Lung (tissue), 12 donors: ENCODE results near the gene TRMT1L. TPM values are rescaled to one million over a fixed set of nuclear protein-coding genes. Genes with fewer than 3 reads are reported as not detected.

ENCODE experiments used
- ATAC-seq: fragments of 200-7000 bp; cut with Tn5 transposase; one replicate; pipeline ENCODE4 v1.9.1; 2020; ENCODE audit warnings: moderate number of reproducible peaks; ENCODE audit not compliant: insufficient read depth, low FRiP score
- DNase-seq, 3 donors: peaks; one replicate each; pipeline ENCODE4 v3.0.0-alpha.2; 2013 to 2017
- H3K27ac ChIP-seq, 2 donors: one replicate each; pipeline ENCODE4 v1.5.1; 2013; ENCODE audit warnings: mild to moderate bottlenecking in 2 of 2, moderate library complexity in 2 of 2, control low read depth in 1 of 2, inconsistent platforms in 1 of 2, low read depth in 1 of 2, low read length in 1 of 2
- H3K27me3 ChIP-seq, 3 donors: one replicate each; pipeline ENCODE4 v1.5.1; 2013; ENCODE audit warnings: low read length in 2 of 3; ENCODE audit not compliant: control insufficient read depth in 3 of 3, insufficient read depth in 3 of 3
- H3K36me3 ChIP-seq, 4 donors: one replicate each; pipeline ENCODE4 v1.5.1; 2013; ENCODE audit warnings: low read length in 4 of 4, mild to moderate bottlenecking in 1 of 4, moderate library complexity in 1 of 4; ENCODE audit not compliant: control insufficient read depth in 4 of 4, insufficient read depth in 4 of 4
- H3K4me1 ChIP-seq, 5 donors: one replicate each; pipeline ENCODE4 v1.5.1; 2013; ENCODE audit warnings: low read length in 5 of 5, mild to moderate bottlenecking in 2 of 5, moderate library complexity in 1 of 5; ENCODE audit not compliant: control insufficient read depth in 5 of 5, insufficient read depth in 5 of 5
- H3K4me3 ChIP-seq: one replicate; pipeline ENCODE4 v1.5.1; 2013; ENCODE audit warnings: mild to moderate bottlenecking, control low read depth, moderate library complexity
- H3K9ac ChIP-seq, 2 donors: one replicate each; pipeline ENCODE4 v1.5.1; 2013; ENCODE audit warnings: low read length in 2 of 2, control low read depth in 1 of 2; ENCODE audit not compliant: insufficient read depth in 1 of 2
- H3K9me3 ChIP-seq, 4 donors: one replicate each; pipeline ENCODE4 v1.5.1; 2013; ENCODE audit warnings: low read length in 3 of 4, mild to moderate bottlenecking in 1 of 4, moderate library complexity in 1 of 4; ENCODE audit not compliant: control insufficient read depth in 4 of 4, insufficient read depth in 3 of 4
- CTCF ChIP-seq: IDR thresholded peaks from 2 replicates; pipeline ENCODE4 v1.5.1; 2012; ENCODE audit warnings: mild to moderate bottlenecking; ENCODE audit errors: control extremely low read depth, extremely low read depth
- WGBS, 2 donors: extraction: QIAGEN DNeasy Blood & Tissue Kit; methylation state at CpG; one replicate each; pipeline ENCODE4 v1.1.7; 2013; 5-methylcytosine and 5-hydroxymethylcytosine counted together
- polyA plus RNA-seq, 2 donors: library from polyadenylated mRNA; stranded (reverse); fragments of 200-250 nt; gene quantifications; one replicate each; pipeline ENCODE4 v1.2.1, GENCODE V29; 2013
- total RNA-seq, 2 donors: library from RNA; depleted of rRNA in 1 of 2; stranded (reverse); fragments of >200 nt in 1 of 2; gene quantifications; one replicate each; pipeline ENCODE4 v1.2.1, GENCODE V29; 2014 to 2021
- donor health status: control.
- donor health status: control.
- donor health status: Bipolar disorder and iron deficiency.
- donor health status: healthy.
- donor health status: DM: yes; HTN: yes; CAD: no.

Gene TRMT1L
- total and polyA plus RNA-seq, 4 donors: 5.8 to 30.3 (median 13.0) TPM

DNA sequence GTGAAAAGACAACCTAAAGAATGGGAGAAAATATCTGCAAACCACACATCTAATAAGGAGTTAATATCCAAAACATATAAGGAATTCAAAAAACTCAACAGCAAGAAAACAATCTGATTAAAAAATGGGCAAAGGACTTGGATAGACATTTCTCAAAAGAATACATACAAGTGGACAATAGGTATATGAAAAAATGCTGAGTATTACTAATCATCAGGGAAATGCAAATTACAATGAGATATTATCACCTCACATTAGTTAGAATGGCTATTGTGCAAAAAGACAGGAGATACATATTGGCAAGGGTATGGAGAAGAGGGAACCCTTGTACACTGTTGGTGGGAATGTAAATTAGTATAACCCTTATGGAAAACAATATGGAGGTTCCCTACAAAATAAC, 44.9 kb downstream of the TRMT1L start:
- Histone ChIP-seq H3K9ac (no peak overlapping the region), H3K27ac (no peak overlapping the region), H3K4me1 (peaks cover 0 to 3% (median 0%) of the 10 kb centered on the region in 5 donors), H3K9me3 (peaks cover 0 to 3% (median 0%) of the 10 kb centered on the region in 4 donors), H3K4me3 (no peak overlapping the region), H3K36me3 (no peaks in the 10 kb centered on the region), H3K27me3 (no peaks in the 10 kb centered on the region)
- no peak for DNase-seq
- no peak for TF ChIP-seq CTCF
- ATAC-seq: no peak

DNA sequence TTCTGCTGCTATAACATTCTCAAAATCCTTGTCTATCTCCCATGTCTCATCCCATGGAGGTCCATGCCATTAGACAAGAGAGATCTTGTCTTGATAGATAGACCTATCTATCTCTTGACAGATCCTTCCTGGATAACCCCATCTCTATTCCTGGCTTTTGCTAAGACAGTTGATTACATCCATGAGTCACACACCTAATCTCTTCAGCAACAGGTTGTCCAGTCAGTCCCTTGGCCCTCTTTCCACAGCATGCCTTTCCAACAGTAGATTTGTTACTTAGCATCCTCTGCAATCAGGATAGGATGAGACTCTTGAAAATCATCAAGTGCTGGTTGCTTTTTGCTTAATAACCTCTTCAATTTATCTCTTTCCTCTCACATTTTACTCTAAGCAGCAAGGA, 46.6 kb downstream of the TRMT1L start:
- Histone ChIP-seq H3K9ac (no peak overlapping the region), H3K9me3 (peaks cover 0 to 3% (median 0%) of the 10 kb centered on the region in 4 donors), H3K4me1 (peaks cover 0 to 3% (median 0%) of the 10 kb centered on the region in 5 donors), H3K27ac (no peak overlapping the region), H3K36me3 (no peaks in the 10 kb centered on the region), H3K27me3 (no peaks in the 10 kb centered on the region), H3K4me3 (no peak overlapping the region)
- ATAC-seq (no peak), DNase-seq (no peak)
- TF ChIP-seq CTCF: no peak

DNA sequence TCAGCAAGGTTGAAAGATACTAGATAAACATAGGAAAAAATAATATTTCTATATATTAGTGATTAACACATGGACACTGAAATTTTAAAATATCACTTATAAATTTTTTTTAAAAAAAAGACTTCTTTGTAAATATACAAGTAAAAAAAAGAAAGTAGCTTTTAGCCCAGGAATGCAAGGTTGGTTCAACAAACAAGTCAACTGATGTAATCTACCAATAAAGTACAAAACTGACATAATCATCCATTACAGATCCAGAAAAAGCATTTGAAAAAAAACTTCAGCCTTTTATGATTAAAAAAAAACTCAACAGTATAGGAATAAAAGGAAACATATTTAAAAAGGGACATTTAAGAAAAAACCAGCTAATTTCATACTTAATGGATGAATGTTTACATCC, 48.4 kb downstream of the TRMT1L start:
- Histone ChIP-seq H3K27me3 (no peaks in the 10 kb centered on the region), H3K27ac (no peak overlapping the region), H3K9me3 (peaks cover 0 to 3% (median 0%) of the 10 kb centered on the region in 4 donors), H3K4me1 (peaks cover 0 to 3% (median 0%) of the 10 kb centered on the region in 5 donors), H3K36me3 (peaks cover 0 to 4% (median 0%) of the 10 kb centered on the region in 4 donors), H3K9ac (no peak overlapping the region), H3K4me3 (no peak overlapping the region)
- no peak for ATAC-seq
- no peak for TF ChIP-seq CTCF
- DNase-seq: peak in 1 of 3 donors; percentile 16

DNA sequence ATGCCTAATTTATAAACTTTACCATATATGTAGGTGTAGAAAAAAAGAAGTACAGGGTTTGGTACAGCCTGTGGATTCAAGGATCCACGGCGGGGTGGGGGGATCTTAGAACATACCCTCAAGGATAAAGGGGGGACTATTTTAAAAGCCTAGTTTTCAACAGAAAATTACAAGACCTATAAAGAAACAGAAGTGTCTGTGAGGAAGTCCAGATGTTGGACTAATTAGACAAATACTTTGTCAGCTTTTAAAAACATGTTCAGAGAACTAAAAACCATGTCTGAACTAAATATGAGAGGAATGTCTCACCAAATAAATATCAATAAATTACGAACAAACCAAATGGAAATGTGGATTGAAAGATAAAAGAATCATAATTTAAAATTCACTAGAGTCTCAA, 51.6 kb downstream of the TRMT1L start:
- DNase-seq (peak in 2 of 3 donors; percentile 50 to 69), ATAC-seq (no peak)
- H3K9me3 ChIP-seq: peaks cover 0 to 3% (median 0%) of the 10 kb centered on the region in 4 donors
- no peak overlapping the region for H3K9ac ChIP-seq
- 92% methylated on average over 3 of the region's 3 CpGs for WGBS, 2 donors
- no peaks in the 10 kb centered on the region for H3K27me3 ChIP-seq
- no peak overlapping the region for H3K27ac ChIP-seq
- no peaks in the 10 kb centered on the region for H3K4me1 ChIP-seq
- H3K4me3 ChIP-seq: no peak overlapping the region
- TF ChIP-seq CTCF: no peak
- H3K36me3 ChIP-seq: peaks cover 0 to 4% (median 0%) of the 10 kb centered on the region in 4 donors
